Breast epithelium (tissue), 4 donors: ENCODE measurements around the gene NAV2. TPM values are rescaled to one million over a fixed set of nuclear protein-coding genes. Genes with fewer than 3 reads are reported as not detected.

Source experiments
- DNase-seq, 2 donors: peaks; one replicate each; pipeline ENCODE4 v3.0.0-alpha.2; 2019; ENCODE audit warnings: low spot score in 2 of 2
- H3K27ac ChIP-seq, 2 donors: fragments of 200-600 bp; sonication (generic) in 1 of 2; one replicate each; pipeline ENCODE4 v1.5.1; 2016 to 2019; ENCODE audit warnings: mild to moderate bottlenecking in 1 of 2
- H3K27me3 ChIP-seq, 2 donors: fragments of 200-600 bp; sonication (generic) in 1 of 2; one replicate each; pipeline versions ENCODE4 v1.5.1 to v1.6.0; 2017 to 2019; ENCODE audit warnings: control low read depth in 1 of 2, mild to moderate bottlenecking in 1 of 2
- H3K36me3 ChIP-seq: fragments of 200-600 bp; one replicate; pipeline ENCODE4 v1.5.1; 2019
- H3K4me1 ChIP-seq, 2 donors: fragments of 200-600 bp; sonication (generic); one replicate each; pipeline ENCODE4 v1.5.1; 2016 to 2019; ENCODE audit warnings: control low read depth in 1 of 2
- H3K4me3 ChIP-seq, 3 donors: fragments of 200-600 bp; sonication (generic); 1 replicate in 2 of 3; 2 replicates in 1 of 3; pipeline ENCODE4 v1.5.1; 2016 to 2019; ENCODE audit warnings: mild to moderate bottlenecking in 3 of 3, moderate library complexity in 2 of 3
- H3K9me3 ChIP-seq, 2 donors: fragments of 200-600 bp; sonication (generic) in 1 of 2; one replicate each; pipeline ENCODE4 v1.5.1; 2016 to 2019; ENCODE audit warnings: control low read depth in 1 of 2
- POLR2A ChIP-seq: fragments of 450-650 bp; IDR thresholded peaks from one replicate; pipeline ENCODE4 v1.6.1; 2016; ENCODE audit warnings: antibody characterized with exemption, mild to moderate bottlenecking, moderate library complexity
- POLR2AphosphoS5 ChIP-seq, 3 donors: sonication (generic); formaldehyde crosslinking; IDR thresholded peaks; one replicate each; pipeline ENCODE4 v1.6.1; 2017; ENCODE audit warnings: antibody characterized with exemption in 3 of 3
- intact Hi-C: fragments of 100-400 bp; cut with DNase I; formaldehyde crosslinking; loops from one replicate; pipeline ENCODE4 v1.15.1; 2023; ENCODE audit warnings: low total_unique reads
- total RNA-seq, 3 donors: library from RNA; depleted of rRNA; stranded (reverse); fragments of >200 nt; gene quantifications; one replicate each; pipeline ENCODE4 v1.1.0, GENCODE V29; 2016
- TF ChIP-seq, protein P1 (sequence below), 3 donors: fragments of 450-650 bp; IDR thresholded peaks; one replicate each; pipeline ENCODE4 v1.5.1; 2016 to 2017; ENCODE audit warnings: antibody characterized with exemption in 3 of 3, mild to moderate bottlenecking in 3 of 3, moderate library complexity in 3 of 3

The NAV2 gene
- total RNA-seq, 3 donors from 2014 or later = 28.2 to 61.8 (median 31.4) TPM

DNA sequence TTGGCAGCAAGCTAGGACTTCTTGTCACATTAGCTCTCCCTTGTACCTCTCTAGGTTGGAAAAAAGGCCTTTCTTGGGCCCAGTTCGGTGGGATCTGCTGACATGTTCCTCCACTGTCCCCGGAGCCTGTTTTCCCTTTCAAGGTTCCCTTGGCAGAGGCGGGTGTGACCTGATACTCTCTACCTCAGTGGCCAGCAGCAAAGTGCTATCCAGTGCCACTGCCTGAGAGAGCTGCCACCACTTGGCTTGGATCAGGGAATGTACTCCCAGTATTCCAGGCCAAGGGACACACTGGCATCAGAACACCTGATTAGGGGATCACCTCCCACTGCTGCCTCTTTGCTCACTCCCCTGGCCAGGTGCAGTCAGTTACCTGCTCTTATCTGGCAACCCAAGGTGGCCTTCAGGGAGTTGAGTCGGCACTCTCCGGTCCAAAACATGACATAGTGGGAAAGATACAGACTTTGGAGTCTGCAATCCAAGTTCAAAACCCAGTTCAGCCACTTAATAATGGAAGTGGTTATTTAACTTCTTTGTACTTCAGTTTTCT is 17.8 kb upstream of the NAV2 start:
- Histone ChIP-seq H3K4me3 (no peak overlapping the region), H3K9me3 (no peaks in the 10 kb centered on the region), H3K36me3 (no peaks in the 10 kb centered on the region), H3K4me1 (no peaks in the 10 kb centered on the region), H3K27ac (no peak overlapping the region), H3K27me3 (no peaks in the 10 kb centered on the region)
- TF ChIP-seq, protein P1, sequence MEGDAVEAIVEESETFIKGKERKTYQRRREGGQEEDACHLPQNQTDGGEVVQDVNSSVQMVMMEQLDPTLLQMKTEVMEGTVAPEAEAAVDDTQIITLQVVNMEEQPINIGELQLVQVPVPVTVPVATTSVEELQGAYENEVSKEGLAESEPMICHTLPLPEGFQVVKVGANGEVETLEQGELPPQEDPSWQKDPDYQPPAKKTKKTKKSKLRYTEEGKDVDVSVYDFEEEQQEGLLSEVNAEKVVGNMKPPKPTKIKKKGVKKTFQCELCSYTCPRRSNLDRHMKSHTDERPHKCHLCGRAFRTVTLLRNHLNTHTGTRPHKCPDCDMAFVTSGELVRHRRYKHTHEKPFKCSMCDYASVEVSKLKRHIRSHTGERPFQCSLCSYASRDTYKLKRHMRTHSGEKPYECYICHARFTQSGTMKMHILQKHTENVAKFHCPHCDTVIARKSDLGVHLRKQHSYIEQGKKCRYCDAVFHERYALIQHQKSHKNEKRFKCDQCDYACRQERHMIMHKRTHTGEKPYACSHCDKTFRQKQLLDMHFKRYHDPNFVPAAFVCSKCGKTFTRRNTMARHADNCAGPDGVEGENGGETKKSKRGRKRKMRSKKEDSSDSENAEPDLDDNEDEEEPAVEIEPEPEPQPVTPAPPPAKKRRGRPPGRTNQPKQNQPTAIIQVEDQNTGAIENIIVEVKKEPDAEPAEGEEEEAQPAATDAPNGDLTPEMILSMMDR (IDR thresholded peaks at IDR 0.05) = no peak
- no peak for TF ChIP-seq POLR2A
- no peak for TF ChIP-seq POLR2AphosphoS5 (IDR thresholded peaks at IDR 0.05)
- intact Hi-C loops = no loop called here
- no peak for DNase-seq

DNA sequence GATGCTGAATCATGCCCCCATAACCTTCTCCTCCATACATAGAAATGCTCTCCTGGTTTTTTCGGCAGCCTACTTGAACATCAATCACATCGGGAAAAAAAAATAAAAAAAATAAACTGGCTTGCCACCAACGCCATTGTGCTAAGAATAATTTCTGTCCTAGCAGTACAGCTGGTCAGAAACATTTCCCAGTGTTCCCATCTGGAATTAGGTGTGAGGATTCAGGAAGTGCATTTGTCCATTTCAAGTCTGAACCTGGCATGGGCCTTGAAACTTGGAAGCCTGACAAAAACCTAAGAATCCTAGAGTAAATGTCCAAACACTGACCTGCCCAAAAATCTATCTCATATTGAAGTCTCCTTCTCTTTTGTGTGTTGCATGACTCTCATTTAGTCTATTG is 16.6 kb upstream of the NAV2 start:
- H3K27ac ChIP-seq = peak overlapping the region in 1 of 2 donors; percentile 9
- no peaks in the 10 kb centered on the region for H3K27me3 ChIP-seq
- no peaks in the 10 kb centered on the region for H3K36me3 ChIP-seq
- no peaks in the 10 kb centered on the region for H3K4me1 ChIP-seq
- TF ChIP-seq POLR2AphosphoS5 (IDR thresholded peaks at IDR 0.05) (no peak), POLR2A (no peak)
- TF ChIP-seq, protein P1 (IDR thresholded peaks at IDR 0.05) = no peak
- no peak for DNase-seq
- no peak overlapping the region for H3K4me3 ChIP-seq
- intact Hi-C loops = no loop called here
- H3K9me3 ChIP-seq = no peaks in the 10 kb centered on the region

DNA sequence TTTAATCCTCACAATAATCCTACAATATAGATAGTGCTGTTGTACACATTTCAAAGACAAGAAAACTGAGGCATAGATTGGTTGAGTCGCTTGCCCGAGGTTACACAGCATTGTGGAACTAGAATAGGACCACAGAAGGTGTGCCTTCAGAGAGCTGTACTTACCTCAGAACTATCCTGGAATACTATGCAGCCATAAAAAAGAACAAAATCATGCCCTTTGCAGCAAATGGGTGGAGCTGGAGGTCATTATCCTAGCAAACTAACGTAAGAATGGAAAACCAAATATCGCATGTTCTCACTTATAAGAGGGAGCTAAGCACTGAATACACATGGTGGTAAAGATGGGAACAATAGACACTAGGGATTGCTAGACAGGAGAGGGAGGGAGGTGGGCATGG is 15.7 kb upstream of the NAV2 start:
- TF ChIP-seq, protein P1 (IDR thresholded peaks at IDR 0.05) = no peak
- TF ChIP-seq POLR2A = no peak
- no peak for TF ChIP-seq POLR2AphosphoS5 (IDR thresholded peaks at IDR 0.05)
- no peaks in the 10 kb centered on the region for H3K36me3 ChIP-seq
- no peaks in the 10 kb centered on the region for H3K9me3 ChIP-seq
- intact Hi-C loops = no loop called here
- H3K27me3 ChIP-seq = no peaks in the 10 kb centered on the region
- no peaks in the 10 kb centered on the region for H3K4me1 ChIP-seq
- no peak overlapping the region for H3K27ac ChIP-seq
- DNase-seq = no peak
- no peak overlapping the region for H3K4me3 ChIP-seq

DNA sequence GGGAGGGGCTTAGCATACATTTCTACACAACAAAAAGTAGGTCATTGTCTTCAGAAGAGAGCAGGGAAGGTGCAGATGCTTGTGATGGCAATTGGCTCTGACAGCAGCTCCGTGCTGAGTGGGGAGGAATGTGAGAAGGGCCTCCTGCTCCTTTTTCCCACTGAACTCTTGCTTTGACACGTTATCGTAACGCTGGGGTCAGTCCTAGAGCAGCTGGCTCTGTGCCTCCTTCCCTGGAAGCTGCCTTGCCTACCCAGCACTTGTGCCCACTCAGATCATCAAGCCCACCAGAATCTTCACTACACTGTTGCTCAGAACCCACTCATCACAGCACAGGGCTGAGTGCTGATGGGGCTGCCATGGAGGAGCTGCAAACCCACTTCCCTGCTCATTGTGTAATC is 14.9 kb upstream of the NAV2 start:
- Histone ChIP-seq H3K9me3 (no peaks in the 10 kb centered on the region), H3K36me3 (no peaks in the 10 kb centered on the region), H3K27me3 (no peaks in the 10 kb centered on the region), H3K4me3 (no peak overlapping the region), H3K4me1 (no peaks in the 10 kb centered on the region), H3K27ac (peak overlapping the region; percentile 21 to 48)
- intact Hi-C loops = no loop called here
- TF ChIP-seq POLR2A (no peak), POLR2AphosphoS5 (IDR thresholded peaks at IDR 0.05) (no peak)
- TF ChIP-seq, protein P1 (IDR thresholded peaks at IDR 0.05) = no peak
- no peak for DNase-seq

DNA sequence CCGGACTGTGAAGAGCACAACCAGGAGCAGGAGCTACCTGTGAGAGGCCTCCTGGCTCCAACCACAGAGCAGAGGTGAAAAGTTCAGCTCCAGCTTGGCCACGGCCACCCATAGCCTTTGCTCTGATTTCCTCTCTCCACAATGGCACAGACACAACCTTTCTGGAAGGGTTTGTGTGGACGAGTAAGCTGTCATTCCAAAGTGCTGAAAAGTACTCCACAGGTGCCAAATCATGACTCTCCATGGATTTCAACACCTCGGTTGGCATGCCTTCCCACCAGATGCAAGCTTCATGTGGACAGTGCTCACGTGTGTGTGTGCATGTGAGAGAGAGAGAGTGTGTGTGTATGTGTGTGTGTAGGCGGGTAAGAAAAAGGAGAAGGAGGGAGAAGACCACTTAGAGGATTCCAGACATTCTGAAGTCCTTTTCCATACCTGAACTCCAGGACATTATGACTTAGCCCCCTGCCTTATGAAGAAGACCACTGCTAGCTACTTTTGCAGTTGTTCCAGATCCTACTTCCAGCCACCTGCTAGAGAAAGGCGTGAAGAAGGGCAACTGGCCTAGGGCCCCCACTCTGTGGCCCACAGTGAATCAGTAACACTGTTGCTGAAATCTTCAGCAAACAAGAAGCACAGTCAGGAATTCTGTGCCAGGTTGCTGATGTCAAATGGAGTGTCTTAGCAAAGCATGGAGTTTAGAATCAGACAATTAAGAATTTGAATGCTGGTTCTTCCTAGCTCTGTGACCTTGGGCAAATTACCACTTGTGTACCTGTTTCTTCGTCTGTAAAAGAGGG is 13.9 kb upstream of the NAV2 start:
- Histone ChIP-seq H3K4me1 (no peaks in the 10 kb centered on the region), H3K4me3 (no peak overlapping the region), H3K27me3 (no peaks in the 10 kb centered on the region), H3K27ac (peak overlapping the region; percentile 21 to 48), H3K9me3 (no peaks in the 10 kb centered on the region), H3K36me3 (no peaks in the 10 kb centered on the region)
- TF ChIP-seq POLR2AphosphoS5 (IDR thresholded peaks at IDR 0.05) (peak; percentile 36 to 94 (median 75)), POLR2A (no peak)
- TF ChIP-seq, protein P1 (IDR thresholded peaks at IDR 0.05) = no peak
- peak in 1 of 2 donors; percentile 66 for DNase-seq
- intact Hi-C loops = no loop called here
